Right ventricle myocardium inferior (tissue), 1 donor: ENCODE data around the gene SCMH1. TPM values are rescaled to one million over a fixed set of nuclear protein-coding genes. Genes with fewer than 3 reads are reported as not detected.
"Not testable (repeated sequence)": the region's sequence is repeated elsewhere in the genome, so short reads cannot be mapped to it uniquely, and the experiment has no call there.

Experiments used
- ATAC-seq: fragments of 200-7000 bp; cut with Tn5 transposase; one replicate; pipeline ENCODE4 v1.9.1; 2020; ENCODE audit warnings: mild to moderate bottlenecking, moderate library complexity
- DNase-seq: peaks from one replicate; pipeline ENCODE4 v3.0.0; 2021; ENCODE audit errors: missing footprints
- intact Hi-C: fragments of 100-400 bp; cut with DNase I; formaldehyde crosslinking; loops from one replicate; pipeline ENCODE4 v1.11.0; 2022
- total RNA-seq: library from RNA; stranded (reverse); fragmentation: NEBNext Ultra II Directional; extraction: Animal tissue kit (Norgen Biotek cat#: 25700); gene quantifications from one replicate; pipeline ENCODE4 v1.2.1, GENCODE V29; 2021
- donor health status: DM: no; HTN: yes; CAD: no; lungs with severe emphysema.

SCMH1 gene
- total RNA-seq, 1 donor from 2014 or later = 41.1 TPM

DNA sequence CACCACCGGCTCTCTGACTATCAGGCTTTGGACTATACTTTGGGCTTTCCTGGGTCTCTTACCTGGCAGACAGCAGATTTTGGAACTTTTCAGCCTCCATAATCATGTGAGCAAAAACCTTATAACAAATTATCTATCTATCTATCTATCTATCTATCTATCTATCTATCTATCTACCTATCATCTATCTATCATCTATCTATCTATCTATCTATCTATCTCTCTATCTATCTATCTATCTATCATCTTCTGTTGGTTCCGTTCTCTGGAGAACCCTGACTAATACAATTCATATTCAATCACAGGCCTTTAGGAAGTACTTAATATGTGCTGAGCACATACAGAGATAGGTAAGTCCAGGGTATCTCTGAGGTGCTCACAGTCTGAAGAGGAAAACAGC is 18.7 kb upstream of the SCMH1 start:
- intact Hi-C loops = no loop called here
- ATAC-seq = no peak

DNA sequence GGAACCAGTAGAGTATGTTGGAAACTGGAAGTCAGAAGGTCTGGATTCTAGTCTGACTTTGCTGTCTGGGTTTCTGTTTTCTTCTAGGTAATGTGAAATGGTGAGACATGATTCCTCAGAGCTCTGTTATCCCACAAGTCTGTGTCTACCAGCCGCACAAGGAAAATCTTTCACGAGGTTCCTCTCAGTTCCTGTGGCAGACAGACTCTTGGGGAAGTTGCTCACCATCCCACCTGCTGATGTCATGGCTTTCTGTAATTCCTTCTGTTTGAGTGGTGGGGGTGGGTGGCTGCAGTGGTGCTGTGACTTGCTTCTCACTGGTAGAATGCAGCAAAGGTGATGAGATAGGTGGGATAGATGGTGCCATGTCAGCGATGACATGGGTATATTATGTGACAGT is 17.1 kb upstream of the SCMH1 start:
- ATAC-seq (no peak), DNase-seq (no peak)
- intact Hi-C loops = no loop called here

More for the DNA sequence above, 18.7 kb upstream of the SCMH1 start:
- no peak for DNase-seq

DNA sequence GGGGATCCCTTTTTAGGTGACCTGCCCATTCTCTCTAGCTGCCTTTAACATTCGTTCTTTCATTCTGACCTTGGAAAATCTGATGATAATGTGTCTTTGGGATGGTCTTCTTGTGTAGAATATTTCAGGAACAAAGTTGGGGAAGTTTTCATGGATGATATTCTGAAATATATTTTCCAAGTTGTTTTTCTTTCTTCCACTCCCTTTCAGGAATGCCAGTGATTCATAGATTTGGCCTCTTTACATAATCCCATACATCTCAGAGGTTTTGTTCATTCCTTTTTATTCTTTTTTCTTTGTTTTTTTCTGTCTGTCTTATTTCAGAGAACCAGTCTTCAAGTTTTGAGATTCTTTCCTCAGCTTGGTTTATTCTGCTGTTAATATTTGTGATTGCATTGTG is 13.9 kb upstream of the SCMH1 start:
- intact Hi-C loops = no loop called here
- ATAC-seq = no peak
- DNase-seq = no peak

GRCh38 chr1:41251120-41251519 is 9.0 kb upstream of the SCMH1 start:
- ATAC-seq, intact Hi-C loops, DNase-seq: not testable (repeated sequence)

GRCh38 chr1:41249319-41249718 is 7.2 kb upstream of the SCMH1 start:
- no peak for ATAC-seq
- intact Hi-C loops = no loop called here

GRCh38 chr1:41246568-41246967 is 4.5 kb upstream of the SCMH1 start:
- DNase-seq (no peak), ATAC-seq (no peak)
- intact Hi-C loops = no loop called here

More at GRCh38 chr1:41249319-41249718, 7.2 kb upstream of the SCMH1 start:
- no peak for DNase-seq

- intact Hi-C loops = no loop called here
- DNase-seq (no peak), ATAC-seq (no peak)
Observed at GRCh38 chr1:41245659-41246058, 3.6 kb upstream of the SCMH1 start.

GRCh38 chr1:41243079-41243385 is 926 bp upstream of the SCMH1 start:
- DNase-seq = no peak
- intact Hi-C loops = loop anchor here (5.0 kb wide), 1 partner anchor 266 kb away; the partner anchor contains the start of gene CTPS1
- no peak for ATAC-seq

- ATAC-seq = peak; percentile 20
- intact Hi-C loops = loop anchor here (5.0 kb wide), 1 partner anchor 265 kb away; the partner anchor contains the start of gene CTPS1
- no peak for DNase-seq
Observed at GRCh38 chr1:41242342-41243078, 404 bp upstream of the SCMH1 start.

DNA sequence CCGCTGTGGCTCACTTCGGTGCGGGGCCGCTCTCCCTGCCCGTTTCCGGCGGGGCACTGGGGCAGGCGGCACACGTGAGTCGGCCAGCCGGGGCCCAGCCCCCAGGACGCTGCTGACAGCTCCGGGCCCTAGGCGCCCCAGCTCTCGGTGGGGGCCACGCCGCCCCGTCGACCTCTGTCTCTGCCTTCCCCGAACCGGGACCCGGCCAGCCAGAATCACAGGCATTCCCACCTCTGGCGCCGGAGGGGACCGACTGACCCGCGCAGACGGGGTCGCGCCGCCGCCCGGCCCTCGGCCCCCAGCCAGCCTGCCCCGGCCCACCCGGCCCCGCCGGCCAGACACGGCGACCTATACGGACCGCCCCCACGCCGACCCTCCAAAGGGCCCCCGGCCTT is 755 bp downstream of the SCMH1 start:
- DNase-seq = peak; percentile 77
- intact Hi-C loops = loop anchor here (2.0 to 5.0 kb wide), 2 partner anchors 139 to 264 kb away; partner anchors contain the start of gene CTPS1
- ATAC-seq = peak; percentile 75

DNA sequence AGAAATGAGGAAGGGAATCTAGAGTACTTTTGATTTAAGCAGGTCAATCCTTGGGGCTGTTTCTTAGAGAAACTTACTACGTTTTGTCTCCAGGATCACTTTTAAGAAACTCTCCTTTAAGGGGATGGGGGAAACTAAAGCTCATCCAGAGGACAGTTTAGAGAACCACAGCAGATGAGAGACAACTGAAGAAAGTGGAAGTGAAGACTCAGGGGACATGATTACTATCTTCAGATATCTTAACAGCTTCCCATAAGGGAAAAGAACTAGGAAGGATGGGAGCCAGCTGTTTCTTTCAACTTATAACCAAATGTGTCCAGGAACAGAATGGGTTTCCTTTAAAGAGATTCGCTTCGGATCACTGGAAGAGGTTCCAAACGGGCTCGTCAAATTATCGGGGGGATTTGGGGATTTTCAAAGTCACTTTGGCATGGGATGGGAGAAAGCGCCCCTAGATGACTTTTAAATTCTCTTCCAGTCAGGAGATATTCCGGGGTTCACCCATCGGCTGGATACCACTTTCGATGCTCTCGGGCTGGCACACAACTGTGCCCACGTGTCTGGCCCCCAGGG is 1.2 kb downstream of the SCMH1 start:
- DNase-seq (no peak), ATAC-seq (no peak)
- intact Hi-C loops = loop anchor here (2.0 to 5.0 kb wide), 2 partner anchors 138 to 264 kb away; partner anchors contain the start of gene CTPS1

GRCh38 chr1:41239988-41240610 is 2.0 kb downstream of the SCMH1 start:
- DNase-seq = no peak
- intact Hi-C loops = loop anchor here (2.0 to 5.0 kb wide), 2 partner anchors 137 to 263 kb away; partner anchors contain the start of gene CTPS1
- no peak for ATAC-seq

- DNase-seq (no peak), ATAC-seq (no peak)
- intact Hi-C loops = no loop called here
Observed at GRCh38 chr1:41238311-41238988, 3.7 kb downstream of the SCMH1 start.

DNA sequence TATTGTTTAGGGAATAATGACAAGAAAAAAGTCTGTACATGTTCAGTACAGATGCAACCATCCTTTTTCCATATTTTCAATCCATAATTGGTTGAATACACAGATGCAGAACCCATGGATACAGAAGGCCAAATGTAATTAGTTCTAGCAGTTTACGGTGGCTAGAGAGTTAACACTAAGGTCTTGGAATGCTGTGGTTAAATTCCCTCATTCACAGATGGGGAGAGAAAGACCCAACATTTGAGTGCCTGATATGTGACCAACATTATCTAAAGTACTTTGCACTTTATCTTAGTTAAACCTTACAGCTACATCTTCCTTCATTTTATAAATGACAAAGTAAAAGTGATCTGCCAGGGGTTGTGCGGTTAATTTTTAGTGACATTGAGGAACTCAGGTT is 5.3 kb downstream of the SCMH1 start:
- ATAC-seq (no peak), DNase-seq (no peak)
- intact Hi-C loops = no loop called here

DNA sequence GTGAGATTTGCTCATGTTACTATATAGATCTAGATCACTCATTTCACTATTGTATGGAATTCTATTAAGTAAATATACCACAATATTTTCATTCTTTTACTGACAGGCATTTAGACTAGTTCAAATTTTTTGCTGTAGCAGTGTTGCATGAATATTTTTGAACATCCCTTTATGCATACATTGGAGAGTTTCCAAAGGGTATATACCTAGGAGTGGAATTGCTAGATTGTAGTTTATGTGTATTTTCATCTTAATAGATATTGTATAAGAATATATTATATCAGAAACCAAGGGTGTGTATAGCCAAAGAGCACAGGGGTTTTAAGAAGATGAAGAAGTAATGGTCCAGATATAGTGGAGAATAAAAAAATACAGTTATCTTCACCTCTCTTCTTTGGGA is 6.2 kb downstream of the SCMH1 start:
- DNase-seq (no peak), ATAC-seq (no peak)
- intact Hi-C loops = no loop called here

GRCh38 chr1:41233708-41234107 is 8.4 kb downstream of the SCMH1 start:
- DNase-seq (no peak), ATAC-seq (no peak)
- intact Hi-C loops = no loop called here

DNA sequence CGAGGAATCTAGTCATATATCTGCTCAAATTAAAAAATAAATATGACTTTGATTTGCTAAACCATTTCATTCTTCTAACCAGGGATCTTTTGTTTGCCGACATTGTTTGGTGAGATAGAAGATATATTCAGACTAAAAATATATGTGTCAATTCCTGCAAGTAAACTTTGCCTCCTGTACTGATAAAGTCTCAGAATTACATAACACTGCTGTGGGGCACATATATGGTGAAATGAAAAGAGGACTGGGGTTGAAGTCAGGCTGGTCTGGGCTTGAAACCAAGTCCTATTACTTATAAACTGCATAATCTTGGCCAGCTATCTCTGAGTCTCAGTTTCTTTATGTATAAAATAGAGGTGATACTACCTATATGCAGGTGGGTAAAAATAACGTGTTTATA is 9.8 kb downstream of the SCMH1 start:
- ATAC-seq (no peak), DNase-seq (no peak)
- intact Hi-C loops = no loop called here

DNA sequence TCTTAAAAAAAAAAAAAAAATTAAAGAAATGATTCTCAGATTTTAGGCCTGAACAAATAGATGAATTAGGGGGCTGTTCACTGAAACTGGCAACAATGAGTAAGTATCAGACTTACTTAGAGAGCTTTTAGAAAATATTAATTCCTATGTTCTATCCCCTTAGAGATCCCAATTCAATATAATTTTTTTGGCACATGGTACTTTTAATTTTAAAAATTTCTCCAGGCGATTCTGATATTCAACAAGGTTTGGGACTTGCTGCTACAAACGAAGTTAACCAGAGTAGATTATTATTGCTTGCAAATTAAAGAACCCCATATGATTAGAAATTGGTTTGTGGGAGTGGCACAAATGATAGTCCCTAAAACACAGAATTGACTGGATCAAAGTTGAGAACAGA is 11.4 kb downstream of the SCMH1 start:
- no peak for ATAC-seq
- intact Hi-C loops = no loop called here
- no peak for DNase-seq

DNA sequence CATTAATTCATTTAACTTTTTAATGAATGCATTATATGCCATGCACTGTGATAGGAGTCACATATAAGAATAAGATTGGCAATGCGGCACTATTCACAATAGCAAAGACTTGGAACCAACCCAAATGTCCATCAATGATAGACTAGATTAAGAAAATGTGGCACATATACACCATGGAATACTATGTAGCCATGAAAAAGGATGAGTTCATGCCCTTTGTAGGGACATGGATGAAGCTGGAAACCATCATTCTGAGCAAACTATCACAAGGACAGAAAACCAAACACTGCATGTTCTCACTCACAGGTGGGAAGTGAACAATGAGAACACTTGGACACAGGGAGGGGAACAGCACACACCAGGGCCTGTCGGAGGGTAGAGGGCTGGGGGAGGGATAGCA is 12.9 kb downstream of the SCMH1 start:
- intact Hi-C loops, ATAC-seq, DNase-seq: not testable (repeated sequence)
